GM18951 (cell line): ENCODE data around the gene GCN1.

Experiments used
- POLR2A ChIP-seq: IDR thresholded peaks from 4 replicates; pipeline ENCODE4 v1.6.1; 2011; ENCODE audit warnings: mild to moderate bottlenecking; ENCODE audit not compliant: insufficient read length, insufficient read depth; ENCODE audit errors: extremely low read depth
- in situ Hi-C: fragments of 300-500 bp; cut with MboI; formaldehyde crosslinking; loops from one replicate; pipeline ENCODE4 v1.12.0; 2022; ENCODE audit warnings: low sequenced_read_pairs, mixed read lengths, inconsistent platforms; ENCODE audit not compliant: unreplicated experiment

GCN1 gene

GRCh38 chr12:120126635-120127005, 67.9 kb downstream of the GCN1 start:
- in situ Hi-C loops: no loop called here

GRCh38 chr12:120125792-120126634, 68.5 kb downstream of the GCN1 start:
- no peak for TF ChIP-seq POLR2A
- in situ Hi-C loops: no loop called here

More at GRCh38 chr12:120126635-120127005, 67.9 kb downstream of the GCN1 start:
- no peak for TF ChIP-seq POLR2A

- in situ Hi-C loops: no loop called here
- TF ChIP-seq POLR2A: no peak
Measured at GRCh38 chr12:120125029-120125428, 69.5 kb downstream of the GCN1 start.

GRCh38 chr12:120121766-120122293, 72.7 kb downstream of the GCN1 start:
- in situ Hi-C loops: no loop called here
- no peak for TF ChIP-seq POLR2A

- TF ChIP-seq POLR2A: peak; percentile 12
- in situ Hi-C loops: no loop called here
Measured at GRCh38 chr12:120121343-120121742, 73.2 kb downstream of the GCN1 start.

- in situ Hi-C loops: no loop called here
- TF ChIP-seq POLR2A: no peak
Measured at GRCh38 chr12:120119271-120119973, 75.1 kb downstream of the GCN1 start.

GRCh38 chr12:120118321-120119061, 76.0 kb downstream of the GCN1 start:
- in situ Hi-C loops: no loop called here
- TF ChIP-seq POLR2A: no peak

GRCh38 chr12:120117961-120118320, 76.6 kb downstream of the GCN1 start:
- in situ Hi-C loops: no loop called here
- no peak for TF ChIP-seq POLR2A

GRCh38 chr12:120116792-120117651, 77.5 kb downstream of the GCN1 start:
- in situ Hi-C loops: no loop called here
- TF ChIP-seq POLR2A: peak; percentile 88

- in situ Hi-C loops: no loop called here
- no peak for TF ChIP-seq POLR2A
Measured at GRCh38 chr12:120116441-120116791, 78.1 kb downstream of the GCN1 start, which contains the start of gene RAB35. Gene RAB35, minus strand, starts transcription at chr12:120116753. Its CDS starts 103 bp downstream, at chr12:120116650.

GRCh38 chr12:120115692-120116440, 78.6 kb downstream of the GCN1 start:
- no peak for TF ChIP-seq POLR2A
- in situ Hi-C loops: no loop called here

- TF ChIP-seq POLR2A: no peak
- in situ Hi-C loops: no loop called here
Measured at GRCh38 chr12:120115066-120115465, 79.4 kb downstream of the GCN1 start.
